CD4-positive, alpha-beta T cell treated with Interleukin-15 for 1 hour (primary cell): ENCODE results near the gene LSM7.

ENCODE experiments used
- DNase-seq: peaks from one replicate; pipeline ENCODE4 v3.0.0-alpha.2; 2020

Gene LSM7

DNA sequence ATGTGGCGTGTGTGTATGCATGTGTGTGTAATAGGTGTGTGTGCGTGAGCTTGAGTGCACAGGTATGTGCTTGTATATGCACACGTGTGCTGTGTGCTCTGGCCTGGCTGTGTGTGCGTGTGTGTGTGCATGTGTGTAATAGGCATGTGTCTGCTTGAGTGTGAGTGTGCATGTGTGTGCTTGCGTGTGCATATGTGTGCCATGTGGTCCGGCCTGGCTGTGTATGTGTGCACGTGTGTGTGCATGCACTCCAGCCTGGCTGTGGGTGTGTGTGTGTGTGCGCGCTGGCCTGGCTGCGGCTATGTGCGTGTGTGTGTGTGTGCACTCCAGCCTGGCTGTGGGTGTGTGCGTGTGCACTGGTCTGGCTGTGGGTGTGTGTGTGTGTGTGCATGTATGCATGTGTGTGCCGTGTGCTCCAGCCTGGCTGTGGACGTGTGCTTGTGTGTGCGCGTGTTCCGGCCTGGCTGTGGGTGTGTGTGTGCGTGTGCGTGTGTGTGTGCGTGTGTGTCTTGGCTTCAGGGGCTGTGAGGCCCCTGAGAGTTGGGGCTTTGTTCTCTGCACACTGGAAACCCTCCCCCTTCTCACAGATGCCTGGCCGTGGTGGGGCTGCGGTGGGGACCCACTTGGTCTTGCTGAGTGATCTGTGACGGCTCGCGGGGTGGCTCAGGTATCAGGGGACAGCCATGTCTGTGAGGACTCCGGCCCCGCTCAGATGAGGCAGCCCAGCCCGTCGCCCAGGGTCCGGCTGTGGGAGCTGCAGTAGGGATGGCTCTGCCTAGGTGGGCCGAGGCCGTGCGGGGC lies 8.3 kb upstream of the LSM7 start:
- DNase-seq = no peak

- no peak for DNase-seq
These were observed 7.5 kb upstream of the LSM7 start for GRCh38 chr19:2335848-2336247.

GRCh38 chr19:2334986-2335846 lies 6.8 kb upstream of the LSM7 start:
- no peak for DNase-seq

- no peak for DNase-seq
These were observed 6.0 kb upstream of the LSM7 start for GRCh38 chr19:2334426-2334825.

DNA sequence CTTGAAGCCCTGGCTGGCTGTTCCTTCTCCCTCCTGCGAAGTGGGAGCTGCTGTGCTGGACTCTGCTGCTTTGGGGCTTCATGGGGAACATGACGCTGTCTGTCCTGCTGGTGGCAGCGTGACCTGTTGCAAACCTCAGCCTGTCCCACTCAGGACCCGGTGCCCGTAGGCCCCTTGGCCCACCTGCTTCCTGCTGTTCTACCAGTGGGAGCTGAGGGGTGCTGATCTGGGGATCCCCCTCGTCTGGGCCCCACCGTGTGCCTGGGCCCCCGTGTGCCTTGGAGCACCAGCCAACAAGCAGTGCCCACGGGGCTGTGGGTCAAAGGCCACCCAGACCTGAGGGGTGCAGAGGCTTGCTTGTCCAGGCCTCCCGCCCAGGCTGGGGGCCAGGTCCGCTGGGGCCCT lies 5.4 kb upstream of the LSM7 start:
- DNase-seq = no peak

DNA sequence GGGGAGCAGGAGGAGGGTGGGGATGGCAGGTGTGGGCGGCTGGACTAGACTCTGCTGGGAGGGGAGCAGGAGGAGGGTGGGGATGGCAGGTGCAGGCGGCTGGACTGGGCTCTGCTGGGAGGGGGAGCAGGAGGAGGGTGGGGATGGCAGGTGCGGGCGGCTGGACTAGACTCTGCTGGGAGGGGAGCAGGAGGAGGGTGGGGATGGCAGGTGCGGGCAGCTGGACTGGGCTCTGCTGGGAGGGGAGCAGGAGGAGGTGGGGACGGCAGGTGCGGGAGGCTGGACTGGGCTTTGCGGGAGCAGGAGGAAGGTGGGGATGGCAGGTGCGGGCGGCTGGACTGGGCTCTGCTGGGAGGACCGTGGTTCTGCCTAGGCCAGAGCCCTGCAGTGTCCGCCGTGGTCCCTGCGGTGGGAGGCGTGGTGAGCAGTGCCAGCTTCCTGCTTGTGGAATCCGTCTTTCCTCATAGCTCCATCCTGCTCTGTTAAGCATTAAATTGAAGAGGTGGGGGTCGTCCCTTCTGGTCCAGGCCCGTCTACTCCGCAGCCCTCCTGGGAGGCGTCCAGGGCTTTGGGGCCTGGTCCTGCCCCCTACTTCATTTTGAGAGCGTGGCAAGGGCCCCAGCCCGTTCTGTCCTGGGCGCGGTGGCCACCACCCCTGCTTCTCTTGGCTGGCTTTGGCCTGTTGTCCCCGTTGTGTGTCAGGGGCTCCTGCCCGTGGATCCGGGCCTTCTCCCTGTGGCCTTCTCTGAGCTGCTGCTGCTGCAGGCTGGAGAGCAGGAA lies 4.8 kb upstream of the LSM7 start:
- no peak for DNase-seq

DNA sequence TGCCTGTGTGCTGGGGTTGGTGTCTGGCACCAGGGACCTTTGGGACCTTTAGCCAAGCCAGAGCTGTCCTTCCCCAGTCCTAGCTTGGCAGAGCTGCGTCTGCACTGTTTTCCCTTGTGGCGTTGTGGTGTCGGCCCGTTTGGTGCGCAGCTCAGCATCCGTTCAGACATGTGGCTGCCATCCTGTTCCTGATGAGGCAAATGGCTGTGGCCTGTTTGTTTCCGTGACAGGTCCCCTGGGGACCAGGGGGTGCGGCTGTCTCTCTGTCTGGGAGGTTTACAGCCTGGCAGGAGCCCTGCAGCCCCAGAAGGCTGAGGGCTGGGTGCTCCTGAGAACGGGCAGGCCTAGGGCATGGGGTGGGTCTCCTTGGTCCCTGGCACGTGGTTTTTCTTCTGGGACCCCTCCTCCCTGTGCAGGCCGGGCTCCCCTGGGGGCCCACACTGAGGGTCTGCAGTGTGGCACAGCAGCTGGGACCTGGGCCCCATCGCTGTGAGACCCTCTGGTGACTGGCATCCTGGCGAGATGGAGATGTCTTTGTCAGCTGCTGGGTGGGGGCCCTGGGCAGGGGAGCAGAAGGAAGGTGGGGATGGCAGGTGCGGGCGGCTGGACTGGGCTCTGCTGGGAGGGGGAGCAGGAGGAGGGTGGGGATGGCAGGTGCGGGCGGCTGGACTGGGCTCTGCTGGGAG lies 4.1 kb upstream of the LSM7 start:
- DNase-seq = peak; percentile 87

- DNase-seq = no peak
These were observed 3.3 kb upstream of the LSM7 start for GRCh38 chr19:2331601-2332246.

GRCh38 chr19:2330632-2331284 lies 2.4 kb upstream of the LSM7 start:
- DNase-seq = no peak

DNA sequence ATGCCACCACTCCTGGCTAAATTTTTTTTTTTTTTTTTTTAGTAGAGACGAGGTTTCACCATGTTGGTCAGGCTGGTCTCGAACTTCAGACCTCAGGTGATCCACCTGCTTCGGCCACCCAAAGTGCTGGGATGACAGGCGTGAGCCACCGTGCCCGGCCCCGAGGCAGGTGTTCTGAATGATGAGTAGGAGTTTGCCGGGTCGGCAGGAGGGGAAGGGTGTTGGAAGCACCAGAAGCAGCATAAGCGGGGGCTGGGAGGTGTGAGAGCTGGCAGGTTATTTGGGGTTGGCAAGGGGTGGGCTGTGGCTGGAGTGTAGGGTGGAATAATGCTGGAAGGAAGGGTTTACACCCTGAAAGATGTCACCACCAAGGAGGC lies 1.9 kb upstream of the LSM7 start:
- DNase-seq = no peak

DNA sequence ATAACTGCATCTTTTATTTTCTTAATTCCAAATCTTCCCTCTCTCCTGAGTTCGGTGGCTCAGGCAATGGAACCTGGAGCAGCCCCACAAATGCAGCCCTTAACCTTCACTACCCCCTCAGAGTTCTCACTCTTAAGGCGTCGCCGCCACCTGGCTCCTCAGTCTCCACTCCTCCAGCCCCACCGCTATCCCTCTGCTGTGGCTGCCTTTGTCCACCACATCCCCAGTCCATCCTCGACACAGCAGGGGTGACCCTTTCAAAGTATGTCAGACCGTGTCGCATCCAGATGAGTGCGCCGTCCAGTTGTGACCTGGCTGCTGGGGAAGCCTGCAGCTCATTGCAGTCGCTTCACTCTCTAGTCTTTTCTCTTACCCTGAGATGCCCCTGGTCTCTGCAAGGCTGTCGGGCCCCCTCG lies 1.1 kb upstream of the LSM7 start:
- no peak for DNase-seq

GRCh38 chr19:2329149-2329478 lies 728 bp upstream of the LSM7 start:
- no peak for DNase-seq

DNA sequence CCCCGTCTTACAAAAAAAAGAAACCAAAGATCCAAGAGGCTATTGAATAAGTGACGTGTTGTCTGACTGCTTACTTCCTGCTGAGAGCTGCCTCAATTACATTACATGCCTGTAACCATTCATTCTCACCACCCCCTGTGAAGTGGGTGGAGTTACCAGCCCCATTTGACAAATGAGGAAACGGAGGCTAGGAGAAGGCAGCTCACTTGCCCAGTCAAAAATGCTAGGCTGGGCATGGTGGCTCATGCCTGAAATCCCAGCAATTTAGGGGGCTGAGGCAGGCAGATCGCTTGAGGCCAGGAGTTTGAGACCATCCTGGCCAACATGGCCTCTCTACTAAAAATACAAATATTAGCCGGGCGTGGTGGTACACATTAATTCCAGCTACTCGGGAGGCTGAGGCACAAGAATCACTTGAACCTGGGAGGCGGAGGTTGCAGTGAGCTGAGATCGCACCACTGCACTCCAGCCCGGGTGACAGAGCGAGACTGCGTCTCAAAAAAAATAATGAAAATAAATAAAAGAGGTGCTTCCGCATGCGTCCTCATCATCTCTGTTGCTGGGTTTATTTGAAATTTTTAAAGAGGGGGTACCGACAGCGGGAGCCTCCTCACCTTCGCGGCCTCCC lies 499 bp downstream of the LSM7 start:
- peak; percentile 80 for DNase-seq

GRCh38 chr19:2326699-2327360 lies 1.6 kb downstream of the LSM7 start:
- DNase-seq = no peak

DNA sequence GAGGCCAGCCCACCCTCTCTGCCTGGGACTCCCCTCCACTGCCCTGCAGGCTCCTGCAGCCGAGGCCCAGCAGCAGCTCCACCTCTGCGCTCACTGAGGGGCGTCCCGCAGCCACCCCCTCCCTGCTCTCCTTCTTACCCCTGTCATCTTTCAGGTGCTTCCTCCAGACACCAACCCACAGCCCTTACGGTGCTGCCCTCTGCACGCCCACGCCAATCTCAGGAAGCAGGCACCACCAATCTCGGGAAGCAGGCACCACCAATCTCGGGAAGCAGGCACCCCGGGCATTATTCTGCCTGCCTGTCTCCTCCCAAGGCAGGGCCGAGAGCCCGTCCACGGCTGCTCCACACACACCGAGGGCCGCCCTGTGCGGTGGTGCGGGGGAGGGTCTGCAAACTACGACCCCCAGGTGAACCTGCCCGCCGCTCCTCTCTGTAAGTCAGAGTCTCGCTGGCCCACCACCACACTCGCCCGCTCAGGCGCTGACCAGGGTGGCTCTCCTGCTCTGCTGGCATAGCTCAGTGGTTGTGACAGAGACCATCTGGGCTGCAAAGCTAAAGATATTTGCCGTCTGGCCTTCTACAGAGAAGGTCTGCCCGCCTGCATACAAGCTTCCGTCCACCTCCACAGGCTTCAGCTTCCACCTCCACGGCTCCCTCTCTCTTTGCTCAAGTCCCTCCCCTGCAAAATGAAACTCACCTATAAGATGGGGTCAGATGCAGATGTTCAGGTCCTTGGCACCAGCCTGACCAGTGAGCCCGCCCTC lies 2.9 kb downstream of the LSM7 start:
- DNase-seq = peak; percentile 38

DNA sequence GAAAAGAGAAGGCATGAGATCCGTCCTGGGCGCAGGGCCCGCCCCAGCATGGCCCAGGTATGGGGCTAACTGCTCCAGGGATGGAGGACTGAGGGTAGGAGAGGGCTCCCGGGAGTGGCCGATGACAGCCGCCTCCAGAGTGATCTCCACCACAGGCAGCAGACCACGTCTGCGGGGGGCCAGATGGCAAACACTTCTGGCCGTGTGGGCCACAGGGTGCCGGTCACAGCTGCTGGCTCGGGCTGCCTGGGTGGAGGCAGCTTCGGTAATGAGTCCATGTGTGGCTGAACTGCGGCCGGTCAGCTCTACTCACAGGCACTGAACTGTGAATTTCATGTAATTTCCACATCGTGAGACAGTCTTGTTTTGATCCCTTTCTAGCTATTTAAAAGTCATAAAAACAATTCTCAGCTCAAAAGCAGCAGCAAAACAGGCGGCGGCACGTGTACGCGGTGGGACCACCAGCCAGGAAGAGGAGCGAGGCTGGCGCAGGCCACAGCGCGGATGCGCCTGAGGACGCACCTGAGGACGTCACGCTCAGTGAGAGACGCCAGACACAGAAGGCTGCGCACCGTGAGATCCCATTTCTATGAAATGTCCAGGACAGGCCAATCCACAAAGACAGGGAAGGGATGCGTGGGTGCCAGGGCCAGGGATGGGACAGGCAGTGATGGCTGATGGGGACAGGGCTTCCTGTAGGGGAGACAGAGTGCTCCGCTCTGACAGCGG lies 4.0 kb downstream of the LSM7 start:
- peak; percentile 38 for DNase-seq

DNA sequence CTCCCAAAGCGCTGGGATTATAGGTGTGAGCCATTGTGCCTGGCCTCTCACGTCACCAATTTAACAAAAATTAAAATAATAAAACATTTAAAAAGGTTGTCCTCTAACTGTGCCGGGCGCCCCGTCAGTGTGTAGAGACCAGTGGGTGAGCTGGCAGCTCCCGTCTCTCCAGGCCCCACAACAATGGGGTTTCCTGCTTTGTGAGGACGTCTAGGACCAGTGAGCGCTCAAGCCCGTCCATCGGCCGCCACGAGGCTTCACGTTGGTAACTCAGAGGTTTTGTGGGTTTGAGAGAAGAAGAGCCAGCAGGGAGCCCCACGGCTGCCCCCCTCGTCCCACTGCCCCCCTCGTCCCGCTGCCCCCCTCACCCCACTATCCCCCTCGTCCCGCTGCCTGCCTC lies 4.7 kb downstream of the LSM7 start:
- DNase-seq = no peak

GRCh38 chr19:2321565-2322283 lies 6.7 kb downstream of the LSM7 start:
- no peak for DNase-seq

DNA sequence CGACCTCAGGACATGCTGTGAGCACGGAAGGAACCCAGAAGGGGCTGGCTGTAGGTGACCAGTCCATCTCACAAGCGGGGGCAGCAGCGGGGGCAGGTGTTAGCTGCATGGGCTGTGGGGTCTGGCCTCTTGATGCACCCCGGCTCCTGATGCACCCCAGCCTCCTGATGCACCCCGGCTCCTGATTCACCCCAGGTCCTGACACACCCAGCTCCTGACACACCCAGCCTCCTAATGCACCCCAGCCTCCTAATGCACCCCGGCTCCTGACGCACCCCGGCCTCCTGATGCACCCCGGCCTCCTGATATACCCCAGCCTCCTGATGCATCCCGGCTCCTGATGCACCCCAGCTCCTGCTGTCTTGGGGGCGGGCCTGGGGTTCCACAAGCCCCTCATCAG lies 7.4 kb downstream of the LSM7 start:
- DNase-seq = no peak
